GM18870 (cell line): ENCODE data around the gene LRP1B.
A peak's percentile ranks its signal among the peaks of the same experiment; 100 is the strongest.
"Not testable (repeated sequence)": the region's sequence is repeated elsewhere in the genome, so short reads cannot be mapped to it uniquely, and the experiment has no call there.

Experiments used
- ATAC-seq: cut with Tn5 transposase; IDR thresholded peaks from one replicate; pipeline ENCODE4 v1.9.1; 2021; ENCODE audit warnings: moderate library complexity; ENCODE audit not compliant: unreplicated experiment

The LRP1B gene

DNA sequence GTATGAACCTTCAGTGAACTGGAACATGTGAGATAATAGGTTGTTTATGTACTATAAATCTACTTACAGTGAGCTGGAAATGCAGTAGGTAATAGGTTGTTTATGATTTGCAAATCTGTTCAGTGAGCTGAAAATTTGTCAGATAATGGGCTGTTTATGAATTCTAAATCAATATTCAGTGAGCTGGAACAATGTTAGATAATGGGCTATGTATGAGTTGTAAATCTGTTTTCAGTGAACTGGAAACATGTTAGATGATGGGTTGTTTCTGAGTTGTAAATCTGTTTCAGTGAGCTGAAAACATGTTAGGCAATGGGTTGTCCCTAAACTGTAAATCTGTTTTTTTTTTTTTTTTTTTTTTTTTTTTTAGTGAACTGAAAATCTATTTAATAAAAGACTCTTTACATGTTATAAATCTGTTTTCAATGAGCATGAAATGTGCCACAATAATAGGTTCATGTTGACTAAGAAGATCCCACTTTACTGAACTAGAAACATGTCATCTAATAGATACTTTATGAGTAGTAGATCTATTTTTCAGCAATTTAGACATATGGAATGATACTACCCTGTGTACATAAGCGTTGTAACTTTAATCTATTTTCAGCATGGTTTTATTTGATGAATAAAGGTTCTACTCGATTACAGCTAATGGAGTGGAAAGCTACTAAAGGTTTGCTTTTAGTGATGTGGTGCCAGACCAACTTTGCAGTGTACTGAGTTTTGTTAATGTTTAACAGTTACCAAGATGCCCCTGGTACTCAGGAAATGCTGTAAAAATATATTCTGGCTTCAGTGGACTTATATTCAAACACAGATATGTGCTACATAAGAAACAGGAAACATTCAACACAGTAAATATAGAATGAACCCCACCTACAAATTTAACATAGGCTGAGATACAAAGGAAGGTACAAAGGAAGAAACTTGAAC, 1471.8 kb downstream of the LRP1B start:
- no peak for ATAC-seq

- no peak for ATAC-seq
These were observed 1473.2 kb downstream of the LRP1B start for GRCh38 chr2:140657657-140658056.

- no peak for ATAC-seq
These were observed 1476.3 kb downstream of the LRP1B start for GRCh38 chr2:140654565-140654964.

- no peak for ATAC-seq
These were observed 1480.0 kb downstream of the LRP1B start for GRCh38 chr2:140650825-140651224.

DNA sequence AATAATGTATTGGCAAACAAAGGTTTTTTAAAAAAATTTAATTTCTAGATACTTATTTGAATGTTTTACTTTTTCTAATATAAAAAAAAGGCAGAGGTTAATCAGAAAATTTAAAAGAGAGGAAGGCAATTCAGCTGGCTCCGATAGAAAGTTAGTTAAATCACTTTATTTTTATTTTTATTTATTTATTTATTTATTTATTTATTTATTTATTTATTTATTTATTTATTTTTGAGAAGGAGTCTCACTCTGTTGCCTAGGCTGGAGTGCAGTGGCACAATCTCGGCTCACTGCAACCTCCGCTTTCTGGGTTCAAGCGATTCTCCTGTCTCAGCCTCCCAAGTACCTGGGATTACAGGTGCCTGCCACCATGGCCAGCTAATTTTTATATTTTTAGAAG, 1480.7 kb downstream of the LRP1B start:
- ATAC-seq: not testable (repeated sequence)

DNA sequence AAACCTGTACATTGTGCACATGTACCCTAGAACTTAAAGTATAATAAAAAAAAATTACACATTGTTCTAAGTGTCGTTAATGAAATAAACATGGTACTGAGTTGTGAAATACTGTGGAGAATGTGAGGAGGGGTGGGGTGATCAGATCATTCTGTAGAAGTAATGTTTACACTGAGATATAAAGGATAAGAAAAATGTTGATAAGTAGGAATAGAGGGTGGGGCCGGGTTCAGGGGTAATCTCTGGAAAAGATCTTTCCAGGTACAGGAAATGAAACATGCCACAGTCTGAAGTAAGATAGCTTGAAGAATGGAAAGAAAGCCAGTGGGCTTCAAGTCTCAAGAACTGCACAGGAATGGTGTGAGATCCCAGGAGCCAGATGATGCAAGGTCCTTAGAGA, 1482.4 kb downstream of the LRP1B start:
- no peak for ATAC-seq

DNA sequence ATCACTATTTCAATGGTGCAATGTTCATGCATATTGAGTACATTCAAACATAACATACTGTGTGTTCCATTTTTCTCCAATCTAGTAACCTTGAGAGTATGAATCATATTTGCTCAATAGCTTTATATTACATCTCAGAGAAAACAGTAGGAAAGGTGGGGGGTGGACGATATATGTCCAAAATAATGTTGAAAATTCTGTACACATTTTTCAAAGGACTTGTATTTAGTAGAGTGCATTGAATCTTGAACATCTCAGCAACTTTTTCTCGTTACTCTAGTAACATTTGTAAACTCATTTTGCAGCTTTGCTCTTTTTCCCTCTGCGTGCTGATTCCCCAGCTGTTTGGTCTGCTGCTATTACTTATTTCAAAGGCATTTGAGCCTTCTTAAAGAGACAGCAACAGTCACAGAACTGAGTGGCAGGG, 1487.0 kb downstream of the LRP1B start:
- ATAC-seq: no peak

- peak; percentile 78 for ATAC-seq
These were observed 1489.7 kb downstream of the LRP1B start for GRCh38 chr2:140641163-140641562.

- peak; percentile 79 for ATAC-seq
These were observed 1491.2 kb downstream of the LRP1B start for GRCh38 chr2:140639628-140640027.

- ATAC-seq: no peak
These were observed 1500.3 kb downstream of the LRP1B start for GRCh38 chr2:140630557-140630956.

GRCh38 chr2:140627885-140628284, 1502.9 kb downstream of the LRP1B start:
- ATAC-seq: no peak

GRCh38 chr2:140627136-140627535, 1503.7 kb downstream of the LRP1B start:
- no peak for ATAC-seq

DNA sequence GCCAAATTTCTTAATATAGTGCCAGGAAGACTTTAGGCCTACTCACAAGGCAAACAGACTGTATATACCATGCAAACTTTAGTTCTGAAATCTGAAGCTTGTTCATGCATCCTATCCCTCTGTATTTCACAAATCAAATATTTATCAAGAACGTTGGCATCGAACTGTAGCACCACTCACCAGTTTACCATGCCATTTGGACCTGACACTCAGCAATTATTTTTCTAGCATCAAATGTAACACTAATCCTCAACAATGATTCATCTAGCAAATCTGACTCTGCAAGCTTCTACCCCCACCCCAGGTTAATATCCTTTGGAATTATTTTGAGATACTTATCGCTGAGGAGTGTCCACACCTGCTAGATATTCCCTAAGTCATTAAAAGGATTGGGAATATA, 1506.6 kb downstream of the LRP1B start:
- no peak for ATAC-seq

- no peak for ATAC-seq
These were observed 1509.0 kb downstream of the LRP1B start for GRCh38 chr2:140621583-140622362.

GRCh38 chr2:140604788-140605187, 1526.0 kb downstream of the LRP1B start:
- ATAC-seq: peak; percentile 56

- no peak for ATAC-seq
These were observed 1526.7 kb downstream of the LRP1B start for GRCh38 chr2:140604096-140604495.

- ATAC-seq: no peak
These were observed 1527.4 kb downstream of the LRP1B start for GRCh38 chr2:140603416-140603815.

GRCh38 chr2:140601801-140602200, 1529.0 kb downstream of the LRP1B start:
- ATAC-seq: no peak

DNA sequence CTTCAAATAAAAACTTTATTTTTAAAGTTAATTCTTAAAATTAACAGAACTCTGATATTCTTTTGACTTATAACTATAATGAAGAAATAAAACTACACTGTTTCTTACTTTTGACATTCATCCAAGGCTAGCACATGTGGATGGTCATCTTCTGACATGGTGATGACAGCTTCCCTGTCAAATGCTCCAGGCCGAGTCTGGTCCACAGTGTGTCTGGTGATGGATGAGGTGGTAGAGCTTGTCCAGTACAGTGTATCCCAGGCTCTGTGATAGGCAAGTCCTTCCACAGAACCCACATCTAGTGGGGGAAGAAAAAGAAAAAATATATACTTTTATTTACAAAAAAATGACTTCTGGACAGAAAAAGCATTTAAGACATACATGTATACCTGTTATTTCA, 1529.5 kb downstream of the LRP1B start:
- no peak for ATAC-seq

DNA sequence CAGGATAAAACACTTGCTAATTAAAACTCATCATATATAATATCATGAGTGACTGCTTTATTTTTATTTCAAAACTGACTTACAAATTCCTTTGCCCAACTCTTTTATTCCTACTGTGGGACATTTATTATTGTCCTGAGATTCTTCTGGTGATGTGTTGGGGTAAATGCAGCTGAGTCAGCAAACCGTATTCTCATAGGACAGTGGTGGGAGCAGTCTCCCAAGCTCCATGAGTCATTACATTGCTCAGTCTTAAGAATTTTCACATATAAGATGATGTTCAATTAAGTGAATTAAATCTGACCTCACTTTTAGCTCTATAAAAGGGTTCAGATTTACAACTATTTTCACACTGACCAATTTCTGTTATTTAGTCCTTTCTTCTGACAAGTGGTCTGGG, 1530.7 kb downstream of the LRP1B start:
- no peak for ATAC-seq

GRCh38 chr2:140597836-140598235, 1533.0 kb downstream of the LRP1B start:
- no peak for ATAC-seq

DNA sequence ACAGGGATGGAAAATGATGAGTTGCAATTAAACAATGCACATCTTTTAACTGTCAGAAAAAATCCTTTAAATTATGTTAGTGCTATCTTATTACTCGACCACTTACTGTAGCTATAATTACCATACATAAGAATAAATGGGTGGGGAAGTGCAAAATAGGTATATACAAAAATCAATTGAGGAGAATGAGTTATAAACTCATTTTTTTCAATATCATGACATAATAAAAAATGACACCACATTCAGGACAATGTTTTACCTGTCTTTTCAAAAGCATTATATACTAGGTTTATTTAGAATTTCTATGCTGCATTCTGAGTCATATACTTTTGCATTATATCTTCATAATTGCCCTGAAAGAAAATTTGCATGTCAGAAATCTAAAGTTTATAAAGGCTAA, 1533.6 kb downstream of the LRP1B start:
- no peak for ATAC-seq
